Measurements from ENCODE around the gene FNBP1.

Gene FNBP1

GRCh38 chr9:129850821-129851550 lies 192.0 kb downstream of the FNBP1 start:
- DNase-seq = no peak

- DNase-seq = no peak
Measured at GRCh38 chr9:129849901-129850300, 193.1 kb downstream of the FNBP1 start.

GRCh38 chr9:129848712-129849441 lies 194.1 kb downstream of the FNBP1 start:
- no peak for DNase-seq

- no peak for DNase-seq
Measured at GRCh38 chr9:129845373-129845772, 197.6 kb downstream of the FNBP1 start.

GRCh38 chr9:129841071-129841470 lies 201.9 kb downstream of the FNBP1 start:
- DNase-seq = no peak

GRCh38 chr9:129840034-129840433 lies 203.0 kb downstream of the FNBP1 start:
- DNase-seq = peak in 1 of 2 experiments; percentile 49

- DNase-seq = no peak
Measured at GRCh38 chr9:129839324-129840023, 203.5 kb downstream of the FNBP1 start.

GRCh38 chr9:129838707-129839259 lies 204.2 kb downstream of the FNBP1 start:
- DNase-seq = no peak

All from NCI-H1930 (cell line).